ENCODE data around the gene COLGALT1. TPM values are rescaled to one million over a fixed set of nuclear protein-coding genes. Genes with fewer than 3 reads are reported as not detected.

COLGALT1 gene
- total and polyA plus RNA-seq, 2 of the 8 experiments (the other 6 are each of a cell fraction or from before 2014, with no cell fraction given) = 44.7 to 58.1 TPM

DNA sequence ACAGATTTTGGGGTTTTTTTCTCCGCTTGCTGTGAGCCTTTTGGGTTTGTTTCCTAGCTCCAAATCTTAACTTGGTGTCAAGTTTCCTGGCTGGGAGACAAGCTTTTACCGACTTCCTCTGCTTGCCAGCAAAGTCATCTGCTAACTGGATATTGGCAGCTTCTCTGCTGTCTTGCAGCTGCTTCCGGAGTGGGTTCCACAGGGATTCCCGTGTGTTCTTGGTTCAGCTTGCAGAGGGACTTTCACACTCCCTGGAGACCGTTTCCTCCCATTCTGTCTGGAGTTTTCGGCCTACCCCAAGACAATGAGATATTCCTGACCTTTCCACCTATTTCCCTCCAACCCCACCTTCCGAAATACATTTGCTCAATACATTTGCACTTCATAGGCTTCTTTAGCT lies 2.2 kb upstream of the COLGALT1 start:
- CTCF ChIA-PET (ENCODE audit: partially characterized antibody) = interaction anchor here (0.8 to 2.5 kb wide), 9 partner anchors 11 to 222 kb away, joined by 3 to 16 read pairs (median 3); no protein-coding TSS in a partner anchor
- H3K4me2 ChIP-seq (ENCODE audit: insufficient read depth in 1 of 2, low read depth in 2 of 2, low read length in 2 of 2) = no peak overlapping the region; a peak in 2 of 4 replicates
- POLR2A ChIA-PET (ENCODE audit: partially characterized antibody) = interaction anchor here (0.6 to 1.2 kb wide), 4 partner anchors 14 to 716 kb away, joined by 3 to 4 read pairs (median 3); no protein-coding TSS in a partner anchor
- TF ChIP-seq ZNF274 (IDR thresholded peaks at IDR 0.05; ENCODE audit: borderline replicate concordance, extremely low read depth, low read length) (no peak), RNF2 (IDR thresholded peaks at IDR 0.05; ENCODE audit: borderline replicate concordance, low read depth, low read length, missing control alignments, poor library complexity, severe bottlenecking) (no peak), RFX5 (IDR thresholded peaks at IDR 0.05; ENCODE audit: borderline replicate concordance, low read depth, low read length) (no peak), KDM1A (IDR thresholded peaks at IDR 0.05; ENCODE audit: borderline replicate concordance, low read length) (no peak), EZH2 (IDR thresholded peaks at IDR 0.05; ENCODE audit: low read depth, low read length, severe bottlenecking) (no peak), GTF2F1 (IDR thresholded peaks at IDR 0.05; ENCODE audit: borderline replicate concordance, low read depth, low read length) (no peak), RAD21 (IDR thresholded peaks at IDR 0.05 in 1 of 2, conservative IDR thresholded peaks at IDR 0.05 in 1 of 2; ENCODE audit: low read depth in 2 of 2, low read length in 2 of 2) (no peak), BRCA1 (IDR thresholded peaks at IDR 0.05; ENCODE audit: low read depth, low read length) (no peak), USF2 (IDR thresholded peaks at IDR 0.05; ENCODE audit: low read length) (no peak), YY1 (IDR thresholded peaks at IDR 0.05; ENCODE audit: low read depth, low read length) (no peak)
- TF ChIP-seq, protein P1, sequence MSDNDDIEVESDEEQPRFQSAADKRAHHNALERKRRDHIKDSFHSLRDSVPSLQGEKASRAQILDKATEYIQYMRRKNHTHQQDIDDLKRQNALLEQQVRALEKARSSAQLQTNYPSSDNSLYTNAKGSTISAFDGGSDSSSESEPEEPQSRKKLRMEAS (IDR thresholded peaks at IDR 0.05) = no peak

More for the DNA sequence above, 2.2 kb upstream of the COLGALT1 start:
- FAIRE-seq (no peak), DNase-seq (ENCODE audit: low read depth in 1 of 2, low spot score in 2 of 2) (no peak)
- Histone ChIP-seq H4K5ac (ENCODE audit: insufficient read length, low read depth, low read length) (no peak overlapping the region), H3K79me1 (ENCODE audit: low read depth, low read length) (no peaks in the 10 kb centered on the region), H3K27me3 (replicated peaks in 1 of 4; ENCODE audit: control insufficient read depth in 3 of 4, extremely low read depth in 1 of 4, insufficient read depth in 3 of 4, low read length in 3 of 4) (peaks cover 0 to 7% (median 2%) of the 10 kb centered on the region in 4 experiments; a peak in 2 of 7 replicates), H2BK120ac (replicated peaks; ENCODE audit: low read depth, low read length) (no peak overlapping the region), H2AFZ (ENCODE audit: low read length) (no peak overlapping the region), H3K56ac (replicated peaks; ENCODE audit: insufficient read length, low read depth, low read length) (no peak overlapping the region), H4K20me1 (replicated peaks in 1 of 2; ENCODE audit: control insufficient read depth in 1 of 2, insufficient read depth in 2 of 2, low read length in 2 of 2) (peaks cover 0 to 2% of the 10 kb centered on the region in 2 experiments), H3K4me1 (replicated peaks in 1 of 4; ENCODE audit: control insufficient read depth in 3 of 4, insufficient read depth in 4 of 4, low read length in 3 of 4) (peaks cover 0 to 7% (median 3%) of the 10 kb centered on the region in 4 experiments; a peak in 5 of 7 replicates), H3K4me3 (ENCODE audit: extremely low read depth in 1 of 4, insufficient read depth in 2 of 4, low read depth in 3 of 4, low read length in 4 of 4) (no peak overlapping the region), H3K14ac (ENCODE audit: insufficient read length) (no peak overlapping the region), H4K91ac (replicated peaks; ENCODE audit: insufficient read length, low read length) (no peak overlapping the region), H3K23ac (ENCODE audit: insufficient read length) (no peak overlapping the region), H2BK12ac (ENCODE audit: low read depth, low read length) (no peak overlapping the region), H3K9me3 (ENCODE audit: insufficient read depth in 2 of 2, low read depth in 1 of 2, low read length in 1 of 2) (no peaks in the 10 kb centered on the region), H3K23me2 (ENCODE audit: low read depth, low read length) (peaks cover 9% of the 10 kb centered on the region; the same call in 1 of the 2 replicates), H3K36me3 (ENCODE audit: control insufficient read depth in 2 of 4, insufficient read depth in 4 of 4, low read length in 3 of 4) (no peaks in the 10 kb centered on the region), H2BK20ac (ENCODE audit: low read length) (no peak overlapping the region), H3K18ac (ENCODE audit: extremely low read depth, low read length) (no peak overlapping the region), H2BK5ac (ENCODE audit: low read depth, low read length) (no peak overlapping the region), H3K4ac (replicated peaks; ENCODE audit: insufficient read length, low read depth, low read length) (no peak overlapping the region), H4K8ac (ENCODE audit: extremely low read depth, insufficient read depth, low read length) (no peak overlapping the region), H3K79me2 (ENCODE audit: control insufficient read depth in 1 of 2, insufficient read depth in 2 of 2, low read length in 2 of 2) (no peaks in the 10 kb centered on the region; a peak in 1 of 4 replicates), H2BK15ac (ENCODE audit: low read length) (no peak overlapping the region), H3K9ac (replicated peaks in 1 of 4; ENCODE audit: extremely low read depth in 1 of 4, low read depth in 3 of 4, low read length in 3 of 4) (no peak overlapping the region), H2AK5ac (ENCODE audit: low read depth, low read length) (no peak overlapping the region), H3K27ac (ENCODE audit: low read depth, low read length) (no peak overlapping the region)
- WGBS, 2 experiments (ENCODE audit: extremely low coverage in 1 of 2, insufficient coverage in 1 of 2, insufficient read length in 1 of 2, insufficient replicate concordance in 2 of 2, low coverage in 1 of 2, low lambda C conversion rate in 2 of 2, missing lambda C conversion rate in 1 of 2) = 68% methylated on average over 7 of the region's 7 CpGs; no CpG with 5 or more reads in 1 of the 2 experiments
